ENCODE results near the gene FILIP1.

The FILIP1 gene

GRCh38 chr6:75505424-75505823 is 11.8 kb upstream of the FILIP1 start:
- no peaks in the 10 kb centered on the region for H3K27me3 ChIP-seq (ENCODE audit: control insufficient read depth, insufficient read depth, low read length)
- H3K9ac ChIP-seq (ENCODE audit: low read depth, low read length) = no peak overlapping the region
- peaks cover 3% of the 10 kb centered on the region for H3K4me1 ChIP-seq (ENCODE audit: control insufficient read depth, insufficient read depth, low read length)
- H3K9me3 ChIP-seq (ENCODE audit: control insufficient read depth, insufficient read depth, low read length) = no peaks in the 10 kb centered on the region
- H3K4me3 ChIP-seq (ENCODE audit: low read depth, low read length) = no peak overlapping the region
- H3K36me3 ChIP-seq (ENCODE audit: control insufficient read depth, insufficient read depth, low read length) = no peaks in the 10 kb centered on the region

- H3K27me3 ChIP-seq (ENCODE audit: control insufficient read depth, insufficient read depth, low read length) = no peaks in the 10 kb centered on the region
- no peaks in the 10 kb centered on the region for H3K36me3 ChIP-seq (ENCODE audit: control insufficient read depth, insufficient read depth, low read length)
These were observed 11.0 kb upstream of the FILIP1 start for GRCh38 chr6:75504465-75505222.

GRCh38 chr6:75503291-75503690 is 9.7 kb upstream of the FILIP1 start:
- no peaks in the 10 kb centered on the region for H3K36me3 ChIP-seq (ENCODE audit: control insufficient read depth, insufficient read depth, low read length)
- peaks cover 3% of the 10 kb centered on the region for H3K4me1 ChIP-seq (ENCODE audit: control insufficient read depth, insufficient read depth, low read length)
- H3K27me3 ChIP-seq (ENCODE audit: control insufficient read depth, insufficient read depth, low read length) = no peaks in the 10 kb centered on the region
- H3K4me3 ChIP-seq (ENCODE audit: low read depth, low read length) = no peak overlapping the region
- no peaks in the 10 kb centered on the region for H3K9me3 ChIP-seq (ENCODE audit: control insufficient read depth, insufficient read depth, low read length)
- no peak overlapping the region for H3K9ac ChIP-seq (ENCODE audit: low read depth, low read length)

More at GRCh38 chr6:75504465-75505222, 11.0 kb upstream of the FILIP1 start:
- Histone ChIP-seq H3K4me1 (ENCODE audit: control insufficient read depth, insufficient read depth, low read length) (peaks cover 3% of the 10 kb centered on the region), H3K4me3 (ENCODE audit: low read depth, low read length) (no peak overlapping the region), H3K9ac (ENCODE audit: low read depth, low read length) (no peak overlapping the region), H3K9me3 (ENCODE audit: control insufficient read depth, insufficient read depth, low read length) (no peaks in the 10 kb centered on the region)

- H3K4me1 ChIP-seq (ENCODE audit: control insufficient read depth, insufficient read depth, low read length) = peaks cover 3% of the 10 kb centered on the region
- H3K9ac ChIP-seq (ENCODE audit: low read depth, low read length) = no peak overlapping the region
- H3K9me3 ChIP-seq (ENCODE audit: control insufficient read depth, insufficient read depth, low read length) = no peaks in the 10 kb centered on the region
- H3K27me3 ChIP-seq (ENCODE audit: control insufficient read depth, insufficient read depth, low read length) = no peaks in the 10 kb centered on the region
- no peak overlapping the region for H3K4me3 ChIP-seq (ENCODE audit: low read depth, low read length)
- H3K36me3 ChIP-seq (ENCODE audit: control insufficient read depth, insufficient read depth, low read length) = no peaks in the 10 kb centered on the region
These were observed 9.3 kb upstream of the FILIP1 start for GRCh38 chr6:75502884-75503283.

- Histone ChIP-seq H3K9ac (ENCODE audit: low read depth, low read length) (no peak overlapping the region), H3K9me3 (ENCODE audit: control insufficient read depth, insufficient read depth, low read length) (no peaks in the 10 kb centered on the region), H3K4me3 (ENCODE audit: low read depth, low read length) (no peak overlapping the region), H3K27me3 (ENCODE audit: control insufficient read depth, insufficient read depth, low read length) (no peaks in the 10 kb centered on the region), H3K4me1 (ENCODE audit: control insufficient read depth, insufficient read depth, low read length) (peaks cover 3% of the 10 kb centered on the region), H3K36me3 (ENCODE audit: control insufficient read depth, insufficient read depth, low read length) (no peaks in the 10 kb centered on the region)
These were observed 8.2 kb upstream of the FILIP1 start for GRCh38 chr6:75501756-75502155.

GRCh38 chr6:75499640-75500039 is 6.0 kb upstream of the FILIP1 start:
- Histone ChIP-seq H3K9ac (ENCODE audit: low read depth, low read length) (no peak overlapping the region), H3K36me3 (ENCODE audit: control insufficient read depth, insufficient read depth, low read length) (no peaks in the 10 kb centered on the region), H3K4me1 (ENCODE audit: control insufficient read depth, insufficient read depth, low read length) (peaks cover 3% of the 10 kb centered on the region), H3K27me3 (ENCODE audit: control insufficient read depth, insufficient read depth, low read length) (no peaks in the 10 kb centered on the region), H3K4me3 (ENCODE audit: low read depth, low read length) (no peak overlapping the region), H3K9me3 (ENCODE audit: control insufficient read depth, insufficient read depth, low read length) (no peaks in the 10 kb centered on the region)

- Histone ChIP-seq H3K36me3 (ENCODE audit: control insufficient read depth, insufficient read depth, low read length) (no peaks in the 10 kb centered on the region), H3K9ac (ENCODE audit: low read depth, low read length) (no peak overlapping the region), H3K27me3 (ENCODE audit: control insufficient read depth, insufficient read depth, low read length) (no peaks in the 10 kb centered on the region), H3K9me3 (ENCODE audit: control insufficient read depth, insufficient read depth, low read length) (no peaks in the 10 kb centered on the region), H3K4me1 (ENCODE audit: control insufficient read depth, insufficient read depth, low read length) (peaks cover 3% of the 10 kb centered on the region), H3K4me3 (ENCODE audit: low read depth, low read length) (no peak overlapping the region)
These were observed 5.3 kb upstream of the FILIP1 start for GRCh38 chr6:75498862-75499261.

- no peak overlapping the region for H3K4me3 ChIP-seq (ENCODE audit: low read depth, low read length)
These were observed 4.4 kb upstream of the FILIP1 start for GRCh38 chr6:75497994-75498393.

GRCh38 chr6:75495011-75495410 is 1.4 kb upstream of the FILIP1 start:
- H3K36me3 ChIP-seq (ENCODE audit: control insufficient read depth, insufficient read depth, low read length) = no peaks in the 10 kb centered on the region
- no peak overlapping the region for H3K4me3 ChIP-seq (ENCODE audit: low read depth, low read length)
- H3K9me3 ChIP-seq (ENCODE audit: control insufficient read depth, insufficient read depth, low read length) = no peaks in the 10 kb centered on the region
- H3K4me1 ChIP-seq (ENCODE audit: control insufficient read depth, insufficient read depth, low read length) = no peaks in the 10 kb centered on the region
- H3K27me3 ChIP-seq (ENCODE audit: control insufficient read depth, insufficient read depth, low read length) = no peaks in the 10 kb centered on the region
- no peak overlapping the region for H3K9ac ChIP-seq (ENCODE audit: low read depth, low read length)

More at GRCh38 chr6:75497994-75498393, 4.4 kb upstream of the FILIP1 start:
- Histone ChIP-seq H3K9me3 (ENCODE audit: control insufficient read depth, insufficient read depth, low read length) (no peaks in the 10 kb centered on the region), H3K9ac (ENCODE audit: low read depth, low read length) (no peak overlapping the region), H3K4me1 (ENCODE audit: control insufficient read depth, insufficient read depth, low read length) (no peaks in the 10 kb centered on the region), H3K36me3 (ENCODE audit: control insufficient read depth, insufficient read depth, low read length) (no peaks in the 10 kb centered on the region), H3K27me3 (ENCODE audit: control insufficient read depth, insufficient read depth, low read length) (no peaks in the 10 kb centered on the region)

GRCh38 chr6:75494290-75494689 is 690 bp upstream of the FILIP1 start:
- H3K27me3 ChIP-seq (ENCODE audit: control insufficient read depth, insufficient read depth, low read length) = no peaks in the 10 kb centered on the region
- no peaks in the 10 kb centered on the region for H3K4me1 ChIP-seq (ENCODE audit: control insufficient read depth, insufficient read depth, low read length)
- no peak overlapping the region for H3K4me3 ChIP-seq (ENCODE audit: low read depth, low read length)
- H3K9ac ChIP-seq (ENCODE audit: low read depth, low read length) = no peak overlapping the region
- no peaks in the 10 kb centered on the region for H3K36me3 ChIP-seq (ENCODE audit: control insufficient read depth, insufficient read depth, low read length)
- H3K9me3 ChIP-seq (ENCODE audit: control insufficient read depth, insufficient read depth, low read length) = no peaks in the 10 kb centered on the region

GRCh38 chr6:75492386-75493153 is 1.0 kb downstream of the FILIP1 start:
- no peaks in the 10 kb centered on the region for H3K9me3 ChIP-seq (ENCODE audit: control insufficient read depth, insufficient read depth, low read length)
- no peak overlapping the region for H3K9ac ChIP-seq (ENCODE audit: low read depth, low read length)
- H3K4me3 ChIP-seq (ENCODE audit: low read depth, low read length) = no peak overlapping the region
- no peaks in the 10 kb centered on the region for H3K36me3 ChIP-seq (ENCODE audit: control insufficient read depth, insufficient read depth, low read length)
- H3K4me1 ChIP-seq (ENCODE audit: control insufficient read depth, insufficient read depth, low read length) = no peaks in the 10 kb centered on the region
- no peaks in the 10 kb centered on the region for H3K27me3 ChIP-seq (ENCODE audit: control insufficient read depth, insufficient read depth, low read length)

GRCh38 chr6:75491291-75491690 is 2.3 kb downstream of the FILIP1 start:
- H3K9me3 ChIP-seq (ENCODE audit: control insufficient read depth, insufficient read depth, low read length) = no peaks in the 10 kb centered on the region
- no peak overlapping the region for H3K4me3 ChIP-seq (ENCODE audit: low read depth, low read length)
- no peak overlapping the region for H3K9ac ChIP-seq (ENCODE audit: low read depth, low read length)
- no peaks in the 10 kb centered on the region for H3K4me1 ChIP-seq (ENCODE audit: control insufficient read depth, insufficient read depth, low read length)
- no peaks in the 10 kb centered on the region for H3K36me3 ChIP-seq (ENCODE audit: control insufficient read depth, insufficient read depth, low read length)
- H3K27me3 ChIP-seq (ENCODE audit: control insufficient read depth, insufficient read depth, low read length) = no peaks in the 10 kb centered on the region

Measured in iPS-15b (cell line).